A673 (cell line): ENCODE data around the gene COPE.

ENCODE experiments used
- CTCF ChIP-seq: fragments of 300-800, 200-600 bp; sonication (generic); conservative IDR thresholded peaks from 2 replicates; pipeline ENCODE4 v1.5.1; 2017; ENCODE audit warnings: low read depth, mild to moderate bottlenecking, antibody characterized with exemption, low read length, moderate library complexity, mixed read lengths
- EZH2 ChIP-seq: fragments of 200-600 bp; sonication (generic); IDR thresholded peaks from 2 replicates; pipeline ENCODE4 v1.6.1; 2017; ENCODE audit warnings: borderline replicate concordance, low read depth, mild to moderate bottlenecking, mixed read lengths, antibody characterized with exemption, low read length; ENCODE audit not compliant: poor library complexity, severe bottlenecking

DNA sequence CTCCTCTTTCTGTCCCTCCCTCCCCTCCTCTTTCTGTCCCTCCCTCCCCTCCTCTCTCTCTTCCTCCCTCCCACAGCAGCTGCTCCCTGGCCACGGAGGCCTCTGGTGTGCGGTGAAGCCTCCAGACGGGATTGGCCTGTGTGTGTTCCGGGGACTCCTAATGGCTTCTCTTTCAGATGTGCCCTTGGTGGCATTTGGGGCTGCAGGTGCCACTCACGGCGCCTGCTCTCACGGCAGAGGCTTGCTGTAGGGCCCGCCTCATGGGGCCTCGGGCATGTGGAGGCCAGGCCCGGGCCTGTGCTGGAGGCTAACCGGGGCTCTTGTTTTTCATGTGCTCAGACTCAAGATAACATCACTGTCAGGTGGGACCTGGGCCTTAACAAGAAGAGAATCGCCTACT lies 66.5 kb downstream of the COPE start:
- TF ChIP-seq CTCF = no peak
- no peak for TF ChIP-seq EZH2
